Muscle layer of duodenum (tissue), 2 donors: ENCODE measurements around the gene SSRP1.

ENCODE experiments used
- H3K27ac ChIP-seq: one replicate; pipeline ENCODE4 v1.7.0; 2013; ENCODE audit warnings: mild to moderate bottlenecking, low read length
- H3K27me3 ChIP-seq: one replicate; pipeline ENCODE4 v1.7.0; 2013; ENCODE audit warnings: low read depth, mild to moderate bottlenecking, control low read depth, low read length
- H3K36me3 ChIP-seq, 2 donors: one replicate each; pipeline ENCODE4 v1.7.0; 2013; ENCODE audit warnings: low read length in 2 of 2, control low read depth in 1 of 2, mild to moderate bottlenecking in 1 of 2; ENCODE audit not compliant: insufficient read depth in 2 of 2, control insufficient read depth in 1 of 2
- H3K4me1 ChIP-seq, 2 donors: one replicate each; pipeline ENCODE4 v1.7.0; 2013; ENCODE audit warnings: low read length in 2 of 2, mild to moderate bottlenecking in 2 of 2, control low read depth in 1 of 2, moderate library complexity in 1 of 2; ENCODE audit not compliant: insufficient read depth in 2 of 2, control insufficient read depth in 1 of 2
- H3K4me3 ChIP-seq, 2 donors: one replicate each; pipeline ENCODE4 v1.7.0; 2013; ENCODE audit warnings: low read length in 2 of 2, low read depth in 1 of 2, mild to moderate bottlenecking in 1 of 2
- H3K9me3 ChIP-seq, 2 donors: one replicate each; pipeline ENCODE4 v1.7.0; 2013; ENCODE audit warnings: low read length in 2 of 2, control low read depth in 1 of 2, mild to moderate bottlenecking in 1 of 2; ENCODE audit not compliant: control insufficient read depth in 1 of 2
- donor health status: healthy.

The SSRP1 gene

DNA sequence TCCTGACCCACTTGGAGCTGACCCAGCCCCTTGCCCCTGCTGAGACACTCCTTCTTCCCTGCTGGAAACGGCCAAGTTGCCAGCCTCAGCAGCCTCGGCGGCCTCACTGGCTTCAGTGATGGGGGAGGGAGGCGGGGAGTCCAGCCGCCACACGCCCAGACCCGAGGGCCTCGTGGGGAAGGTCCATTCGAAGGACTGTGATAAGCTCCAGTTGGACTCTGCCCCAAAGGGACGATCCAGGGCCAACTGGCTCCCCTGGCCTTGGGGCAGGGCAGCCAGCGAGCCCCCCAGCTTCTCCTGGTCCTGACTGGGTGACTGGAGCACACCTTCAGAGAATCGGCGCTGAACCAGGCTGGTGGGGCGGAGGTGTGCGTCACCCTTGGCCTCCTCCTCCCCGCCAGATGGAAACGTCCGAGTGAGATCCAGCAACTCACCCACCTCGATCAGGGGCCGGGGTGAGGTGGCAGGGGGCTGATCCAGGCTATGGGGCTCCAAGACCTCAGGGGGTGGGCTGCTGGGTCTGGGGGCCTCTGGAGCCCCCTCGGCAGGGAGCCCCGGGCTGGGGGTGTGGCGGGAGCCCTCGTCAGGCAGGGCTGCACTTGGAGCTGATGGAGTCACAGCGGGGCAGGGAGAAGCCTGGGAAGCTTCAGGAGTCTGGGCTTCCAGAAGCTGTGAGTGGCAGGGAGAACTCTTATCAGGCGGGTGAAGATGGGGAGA is 22.5 kb downstream of the SSRP1 start:
- no peak overlapping the region for H3K27ac ChIP-seq
- H3K36me3 ChIP-seq, result peaks cover 39 to 60% of the 10 kb centered on the region in 2 donors
- peaks cover 33 to 69% of the 10 kb centered on the region in 2 donors for H3K4me1 ChIP-seq
- H3K27me3 ChIP-seq, result no peaks in the 10 kb centered on the region
- H3K4me3 ChIP-seq, result no peak overlapping the region
- no peaks in the 10 kb centered on the region for H3K9me3 ChIP-seq

DNA sequence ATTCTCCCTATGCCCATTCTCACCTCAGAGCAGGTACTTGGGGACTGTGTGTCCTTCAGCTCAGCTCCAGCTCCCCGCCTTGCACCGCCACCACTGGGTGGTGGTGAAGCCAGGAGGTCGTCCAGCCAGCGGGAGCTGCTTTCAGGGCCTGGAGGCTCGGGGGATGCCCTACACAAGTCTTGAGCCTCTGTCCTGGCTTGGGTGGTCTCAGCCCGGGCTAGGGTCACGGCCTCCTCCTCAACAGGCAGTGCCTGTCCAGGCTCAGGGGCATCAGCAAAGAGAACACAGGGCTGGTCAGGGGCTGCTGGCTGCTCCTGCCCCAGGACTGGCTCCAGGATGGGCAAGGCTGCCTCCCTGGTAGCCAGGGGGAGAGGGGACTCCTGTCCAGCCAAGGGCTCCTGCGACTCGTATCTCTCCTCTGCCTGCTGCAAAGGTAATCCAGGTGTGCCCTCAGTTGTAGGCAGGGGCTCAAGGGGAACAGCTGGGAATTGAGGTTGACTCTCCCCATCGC is 23.1 kb downstream of the SSRP1 start:
- Histone ChIP-seq H3K4me1 (peaks cover 28 to 63% of the 10 kb centered on the region in 2 donors), H3K27ac (no peak overlapping the region), H3K36me3 (peaks cover 38 to 61% of the 10 kb centered on the region in 2 donors), H3K4me3 (no peak overlapping the region), H3K9me3 (no peaks in the 10 kb centered on the region), H3K27me3 (no peaks in the 10 kb centered on the region)

DNA sequence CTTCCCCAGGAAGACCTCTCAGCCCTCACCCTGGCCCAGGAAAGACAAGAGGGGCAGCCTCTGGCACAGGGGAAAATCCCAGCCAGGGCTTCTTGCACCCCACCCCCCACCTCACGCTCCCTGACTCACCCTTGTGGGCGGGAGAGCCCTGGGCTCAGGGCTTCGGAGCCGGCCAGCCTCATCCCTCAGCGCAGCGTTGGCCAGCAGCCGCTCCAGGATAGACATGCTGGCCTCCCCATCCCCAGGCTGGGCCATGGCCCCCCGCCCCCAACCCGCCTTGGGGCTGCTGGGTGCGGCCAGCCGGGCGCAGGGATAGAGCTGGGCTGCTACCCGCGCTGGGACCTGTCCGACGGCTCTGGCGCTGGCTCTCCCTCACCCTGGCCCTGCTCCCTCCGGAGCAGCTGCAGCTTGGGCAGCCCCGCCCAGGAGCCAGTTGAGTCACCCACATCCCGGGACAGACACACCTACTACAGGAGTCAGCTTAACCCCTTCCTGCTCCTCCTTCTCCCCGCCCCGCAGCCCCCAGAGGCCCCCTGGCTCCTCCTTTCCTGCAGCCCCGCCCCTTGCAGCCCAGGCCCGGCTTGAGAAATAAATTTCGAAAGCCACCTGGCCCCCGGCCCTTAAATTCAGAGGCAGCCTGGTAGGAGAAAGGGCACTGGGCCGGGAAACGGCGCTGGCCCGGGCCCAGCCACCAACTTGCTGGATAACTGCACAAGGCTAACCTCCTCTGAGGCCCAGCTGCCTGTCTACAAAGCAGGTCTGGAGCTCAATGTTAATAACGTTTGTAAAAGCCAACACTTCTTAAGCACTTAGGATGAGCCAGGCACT is 24.4 kb downstream of the SSRP1 start:
- peak overlapping the region; percentile 78 for H3K27ac ChIP-seq
- H3K36me3 ChIP-seq, result peaks cover 27 to 50% of the 10 kb centered on the region in 2 donors
- no peaks in the 10 kb centered on the region for H3K9me3 ChIP-seq
- peak overlapping the region; percentile 38 to 56 for H3K4me3 ChIP-seq
- peaks cover 19 to 50% of the 10 kb centered on the region in 2 donors for H3K4me1 ChIP-seq
- H3K27me3 ChIP-seq, result no peaks in the 10 kb centered on the region

DNA sequence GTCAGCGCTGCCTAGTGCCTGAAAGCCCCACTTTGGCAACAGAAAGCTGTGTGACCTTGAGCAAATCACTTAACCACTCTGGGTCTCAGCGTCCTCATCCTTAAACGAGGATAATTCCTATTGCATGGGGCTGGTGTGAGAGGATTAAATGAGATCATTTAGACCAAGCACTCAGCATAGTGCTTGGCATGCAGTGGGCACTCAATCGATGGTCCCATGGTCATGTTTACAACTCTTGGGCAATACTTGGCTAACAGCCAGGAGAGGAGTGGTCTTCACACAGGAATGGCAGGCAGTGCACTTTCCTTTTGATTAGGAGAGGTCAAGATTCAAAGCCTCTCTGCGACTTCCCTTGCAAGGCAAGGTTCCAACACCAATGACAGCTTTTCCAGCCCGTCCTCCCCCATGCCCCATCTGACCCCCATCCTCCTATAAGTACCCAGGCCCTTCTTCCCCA is 25.0 kb downstream of the SSRP1 start:
- Histone ChIP-seq H3K4me3 (peak overlapping the region; percentile 38 to 56), H3K27me3 (no peaks in the 10 kb centered on the region), H3K4me1 (peaks cover 13 to 46% of the 10 kb centered on the region in 2 donors), H3K36me3 (peaks cover 24 to 44% of the 10 kb centered on the region in 2 donors), H3K27ac (peak overlapping the region; percentile 54), H3K9me3 (no peaks in the 10 kb centered on the region)

DNA sequence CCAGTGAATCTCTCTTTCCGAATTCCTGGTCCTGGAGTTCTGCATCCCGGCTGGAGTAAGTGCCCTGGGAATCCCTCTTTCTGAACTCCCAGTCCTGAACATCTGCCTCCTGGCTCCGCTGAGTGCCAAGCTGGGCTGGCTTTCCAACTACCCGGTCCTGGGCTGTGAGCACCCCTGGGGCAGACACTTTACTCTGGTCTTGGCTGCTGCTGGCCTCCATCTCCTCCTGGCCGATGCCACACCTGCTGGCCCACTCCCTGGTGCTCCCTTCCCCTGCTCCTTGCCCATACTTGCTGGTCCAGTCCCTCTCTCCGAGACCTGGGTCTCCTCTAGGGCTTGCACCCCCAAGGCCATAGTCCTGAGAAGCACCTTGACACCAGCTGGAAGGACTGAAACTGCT is 25.6 kb downstream of the SSRP1 start:
- Histone ChIP-seq H3K36me3 (peaks cover 24 to 38% of the 10 kb centered on the region in 2 donors), H3K27me3 (no peaks in the 10 kb centered on the region), H3K27ac (no peak overlapping the region), H3K4me1 (peaks cover 13 to 51% of the 10 kb centered on the region in 2 donors), H3K4me3 (no peak overlapping the region), H3K9me3 (no peaks in the 10 kb centered on the region)

DNA sequence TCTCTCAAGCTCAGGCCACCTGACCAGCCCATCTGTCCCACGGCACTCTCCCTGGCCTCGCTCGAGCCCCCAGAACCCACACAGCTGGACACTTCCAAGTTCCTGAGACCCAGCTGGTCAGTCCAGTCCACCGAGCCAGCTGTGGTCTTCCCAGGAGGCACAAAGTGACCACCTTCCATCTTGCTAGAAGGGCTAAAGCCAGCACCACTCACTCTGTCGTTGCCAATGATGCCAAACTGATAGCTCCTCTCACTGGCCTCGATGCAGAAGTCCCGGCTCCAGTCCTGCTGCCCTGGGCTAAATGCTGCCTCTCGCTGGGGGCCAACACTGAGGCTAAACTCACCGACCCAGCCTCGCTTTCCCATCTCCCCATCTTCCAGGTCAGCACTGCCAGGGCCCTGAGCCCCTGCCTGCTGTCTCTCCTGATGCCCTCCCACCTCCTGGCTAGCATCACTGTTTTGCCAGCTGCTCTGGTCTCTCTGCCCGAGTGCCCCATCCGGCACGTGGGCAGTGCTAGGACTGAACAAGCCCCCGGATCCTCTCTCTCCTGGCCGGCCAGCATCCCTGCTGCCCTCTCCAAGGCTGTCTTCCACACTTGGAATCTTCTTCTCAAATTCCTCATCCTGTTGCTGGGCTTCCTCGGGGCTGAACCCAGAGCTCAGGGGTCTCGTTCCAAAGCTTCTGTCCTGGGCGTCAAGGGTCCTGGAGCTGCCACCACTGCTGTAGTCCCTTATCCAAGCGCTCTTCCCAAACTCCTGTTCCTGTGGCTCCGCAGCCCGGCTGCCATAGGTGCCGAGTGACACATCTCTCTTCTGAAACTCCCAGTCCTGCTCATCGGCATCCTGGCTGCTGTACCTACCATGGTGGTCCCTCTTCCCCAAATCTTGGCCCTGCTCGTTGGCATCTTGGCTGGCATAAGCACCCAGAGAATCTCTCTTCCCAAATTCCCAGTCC is 26.3 kb downstream of the SSRP1 start:
- peaks cover 23 to 31% of the 10 kb centered on the region in 2 donors for H3K36me3 ChIP-seq
- H3K9me3 ChIP-seq, result no peaks in the 10 kb centered on the region
- no peak overlapping the region for H3K27ac ChIP-seq
- H3K4me3 ChIP-seq, result no peak overlapping the region
- H3K4me1 ChIP-seq, result peaks cover 13 to 51% of the 10 kb centered on the region in 2 donors
- no peaks in the 10 kb centered on the region for H3K27me3 ChIP-seq

DNA sequence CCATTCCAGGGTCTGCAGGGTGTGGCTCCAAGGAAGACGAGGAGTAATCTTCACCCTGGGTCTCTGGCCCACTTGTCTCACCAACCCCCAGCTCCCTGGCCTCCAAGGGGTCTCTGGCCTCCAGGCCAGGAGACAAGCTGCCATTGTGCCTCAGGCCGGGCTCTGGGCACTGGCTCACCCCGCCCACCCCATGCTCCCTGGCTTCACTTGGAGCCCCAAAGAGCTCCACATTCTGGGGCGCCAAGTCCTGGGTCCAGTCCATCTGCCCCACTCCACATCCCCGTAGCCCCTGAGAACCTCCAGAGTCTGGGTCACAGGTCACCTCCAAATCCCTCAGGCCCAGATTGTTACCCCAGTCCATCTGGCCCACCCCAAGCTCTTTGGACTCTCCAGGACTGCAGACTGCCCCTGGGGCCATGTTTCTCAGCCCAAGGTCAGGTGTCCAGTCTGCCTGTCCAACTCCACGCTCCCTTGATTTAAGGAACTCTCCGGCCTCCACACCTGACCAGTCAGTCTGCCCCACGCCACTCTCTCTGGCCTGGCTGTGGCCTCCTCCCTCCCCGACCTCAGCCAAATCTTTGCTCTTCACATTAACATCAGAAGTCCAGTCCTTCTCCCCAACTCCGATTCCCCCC is 27.1 kb downstream of the SSRP1 start:
- H3K4me1 ChIP-seq, result peaks cover 16 to 50% of the 10 kb centered on the region in 2 donors

DNA sequence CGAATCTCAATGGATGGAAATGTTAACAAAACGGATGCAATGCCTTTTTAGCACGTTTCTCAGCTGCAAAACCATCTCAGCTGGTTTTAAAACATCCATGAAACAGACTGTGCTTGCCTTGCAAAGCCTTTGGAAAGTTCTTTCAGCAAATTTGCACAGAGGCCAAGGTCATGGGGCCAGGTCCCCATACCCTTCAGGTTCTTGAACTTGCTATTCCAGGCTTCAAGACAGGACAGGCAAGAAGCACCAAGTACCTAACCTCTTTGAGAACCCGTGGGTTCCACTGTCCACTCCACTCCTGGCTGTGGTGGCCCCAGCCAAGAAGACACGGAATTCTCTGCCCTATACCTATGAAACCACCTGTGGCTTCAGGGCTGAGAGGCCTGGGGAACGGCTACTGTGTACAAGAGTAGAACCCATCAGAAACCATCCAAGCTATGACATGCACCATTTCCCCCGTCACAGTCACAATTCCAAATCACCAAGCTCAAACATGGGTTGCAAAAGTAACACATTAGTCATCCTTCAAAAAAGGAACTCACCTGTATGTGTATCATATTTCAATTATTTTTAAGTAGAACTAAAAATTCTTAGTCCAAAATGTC is 27.9 kb downstream of the SSRP1 start:
- Histone ChIP-seq H3K27ac (no peak overlapping the region), H3K9me3 (no peaks in the 10 kb centered on the region), H3K36me3 (peaks cover 17 to 21% of the 10 kb centered on the region in 2 donors), H3K4me1 (peaks cover 15 to 42% of the 10 kb centered on the region in 2 donors), H3K27me3 (no peaks in the 10 kb centered on the region), H3K4me3 (no peak overlapping the region)

More for the DNA sequence above, 27.1 kb downstream of the SSRP1 start:
- Histone ChIP-seq H3K27ac (no peak overlapping the region), H3K4me3 (no peak overlapping the region), H3K27me3 (no peaks in the 10 kb centered on the region), H3K9me3 (no peaks in the 10 kb centered on the region), H3K36me3 (peaks cover 19 to 24% of the 10 kb centered on the region in 2 donors)

DNA sequence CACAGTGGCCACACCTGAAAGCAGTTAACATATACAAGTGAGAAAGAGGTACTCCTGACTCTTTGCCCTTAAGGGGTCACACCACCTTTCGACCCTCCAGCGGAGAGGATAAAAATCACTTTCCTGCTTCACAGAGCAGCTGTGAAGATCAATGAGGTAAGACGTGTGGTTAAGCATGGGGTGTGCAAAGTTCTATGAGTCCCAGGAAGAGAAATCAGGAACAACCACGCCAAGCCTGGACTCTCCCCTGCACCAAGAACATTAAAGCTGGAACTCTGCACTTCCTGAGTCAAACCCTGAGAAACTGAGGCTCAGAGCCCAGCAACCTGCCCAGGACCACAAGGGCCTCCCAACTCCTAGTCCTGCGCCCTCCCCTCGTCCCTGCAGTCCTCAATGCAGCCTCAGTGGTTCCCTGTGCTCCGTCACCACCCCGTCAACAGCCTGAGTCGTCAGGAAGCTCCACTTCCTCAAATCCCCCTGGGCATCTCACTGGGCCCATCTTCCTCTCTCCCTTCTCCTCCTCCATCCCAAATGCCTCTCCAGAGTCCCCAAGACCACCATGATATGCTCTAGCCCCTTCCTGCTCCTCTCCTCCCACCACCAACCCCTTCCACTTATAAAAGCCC is 28.6 kb downstream of the SSRP1 start:
- Histone ChIP-seq H3K4me3 (no peak overlapping the region), H3K9me3 (no peaks in the 10 kb centered on the region), H3K27me3 (no peaks in the 10 kb centered on the region), H3K27ac (no peak overlapping the region), H3K36me3 (peaks cover 15 to 26% of the 10 kb centered on the region in 2 donors), H3K4me1 (peaks cover 8 to 35% of the 10 kb centered on the region in 2 donors)
